ENCODE data around the gene ZDHHC11B.

DNA sequence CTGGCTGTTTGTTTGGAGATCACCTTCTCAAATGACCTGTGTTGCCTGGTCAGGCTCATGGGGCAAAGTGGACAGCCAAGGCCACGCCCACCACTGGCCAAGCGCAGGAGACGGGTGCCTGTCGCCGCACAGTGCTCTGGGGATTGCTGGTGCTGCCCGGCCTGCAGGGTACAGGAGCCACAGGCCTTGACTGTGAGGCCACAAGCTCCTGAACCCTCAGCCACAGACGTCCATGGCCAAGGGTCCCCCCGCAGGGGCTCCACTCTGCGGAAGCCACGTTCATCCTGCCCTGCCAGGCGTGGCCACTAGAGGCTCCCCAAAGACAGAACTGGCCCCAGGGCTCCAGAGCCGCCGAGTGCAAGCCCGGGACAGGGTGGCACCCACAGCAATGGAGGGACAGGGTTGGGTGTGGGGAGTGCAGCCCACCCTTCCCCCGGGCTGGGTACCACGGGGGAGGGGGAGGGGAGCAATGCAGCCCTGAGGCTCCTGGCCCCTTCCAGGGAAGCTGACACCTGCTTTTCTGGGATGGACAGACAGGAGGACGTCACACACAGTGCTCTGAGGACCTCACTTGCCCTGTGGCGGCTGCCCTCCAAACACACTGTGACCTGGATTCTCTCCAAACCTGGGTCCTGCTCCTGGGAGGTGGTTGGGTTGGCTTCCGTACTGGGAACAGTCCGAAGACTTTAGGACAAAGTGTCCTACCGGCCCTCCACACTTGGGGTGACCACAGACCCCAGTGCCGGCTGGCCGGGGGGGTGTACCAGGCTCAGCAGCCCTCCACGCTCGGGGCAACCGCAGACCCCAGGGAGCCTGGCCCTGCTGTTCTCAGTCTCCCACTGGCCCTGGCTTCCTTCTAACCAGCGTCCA, 112.8 kb downstream of the ZDHHC11B start:
- TF ChIP-seq EZH2 (IDR thresholded peaks at IDR 0.05; ENCODE audit: insufficient read depth, poor library complexity, severe bottlenecking) (no peak), EZH2phosphoT487 (IDR thresholded peaks at IDR 0.05; ENCODE audit: insufficient read depth, low read depth) (no peak)
